Lower leg skin (tissue), 4 donors: ENCODE measurements around the gene FOXD1. TPM values are rescaled to one million over a fixed set of nuclear protein-coding genes. Genes with fewer than 3 reads are reported as not detected.
"Not testable (repeated sequence)": the region's sequence is repeated elsewhere in the genome, so short reads cannot be mapped to it uniquely, and the experiment has no call there.

Source experiments
- DNase-seq, 2 donors: peaks; one replicate each; pipeline ENCODE4 v3.0.0-alpha.2; 2019; ENCODE audit warnings: low spot score in 2 of 2
- H3K4me3 ChIP-seq: fragments of 200-600 bp; sonication (generic); 2 replicates; pipeline ENCODE4 v1.5.1; 2017; ENCODE audit warnings: mild to moderate bottlenecking, low read depth; ENCODE audit not compliant: poor library complexity, severe bottlenecking
- CTCF ChIP-seq, 3 donors: fragments of 450-650 bp; IDR thresholded peaks; one replicate each; pipeline ENCODE4 v1.5.1; 2016; ENCODE audit warnings: antibody characterized with exemption in 3 of 3, mild to moderate bottlenecking in 3 of 3, moderate library complexity in 2 of 3
- POLR2A ChIP-seq, 2 donors: fragments of 450-650 bp; IDR thresholded peaks; one replicate each; pipeline ENCODE4 v1.6.1; 2016 to 2017; ENCODE audit warnings: antibody characterized with exemption in 2 of 2, mild to moderate bottlenecking in 1 of 2, moderate library complexity in 1 of 2
- WGBS, 2 donors: methylation state at CpG; one replicate each; pipeline ENCODE4 v1.1.5; 2018; 5-methylcytosine and 5-hydroxymethylcytosine counted together
- intact Hi-C: fragments of 100-400 bp; cut with DNase I; formaldehyde crosslinking; loops from one replicate; pipeline ENCODE4 v1.15.0; 2023; ENCODE audit warnings: low total_unique reads
- total RNA-seq, 4 donors: library from RNA; depleted of rRNA; stranded (reverse); fragments of >200 nt; gene quantifications; one replicate each; pipeline ENCODE4 v1.1.0, GENCODE V29; 2016

The FOXD1 gene
- total RNA-seq, 4 donors from 2014 or later: 0.63 to 2.2 (median 1.8) TPM

GRCh38 chr5:73493421-73493820 lies 44.8 kb upstream of the FOXD1 start:
- TF ChIP-seq CTCF (IDR thresholded peaks at IDR 0.05) (no peak), POLR2A (IDR thresholded peaks at IDR 0.05) (no peak)
- WGBS, 2 donors: 84 to 90% methylated on average over 3 of the region's 3 CpGs
- no peak for DNase-seq
- H3K4me3 ChIP-seq: no peak overlapping the region
- intact Hi-C loops: no loop called here

- TF ChIP-seq CTCF (IDR thresholded peaks at IDR 0.05) (no peak), POLR2A (IDR thresholded peaks at IDR 0.05) (no peak)
- intact Hi-C loops: no loop called here
- DNase-seq: no peak
- H3K4me3 ChIP-seq: no peak overlapping the region
- 91 to 92% methylated on average over 1 of the region's 1 CpG for WGBS, 2 donors
Observed at GRCh38 chr5:73491155-73491554, 42.6 kb upstream of the FOXD1 start.

- no peak overlapping the region for H3K4me3 ChIP-seq
- no peak for DNase-seq
- 81 to 93% methylated on average over 2 of the region's 2 CpGs for WGBS, 2 donors
- intact Hi-C loops: no loop called here
- TF ChIP-seq CTCF (IDR thresholded peaks at IDR 0.05): no peak
- TF ChIP-seq POLR2A (IDR thresholded peaks at IDR 0.05): no peak
Observed at GRCh38 chr5:73490088-73490487, 41.5 kb upstream of the FOXD1 start.

- TF ChIP-seq POLR2A (IDR thresholded peaks at IDR 0.05): no peak
- TF ChIP-seq CTCF (IDR thresholded peaks at IDR 0.05): no peak
- no peak overlapping the region for H3K4me3 ChIP-seq
- DNase-seq: no peak
- intact Hi-C loops: no loop called here
- WGBS, 2 donors: 91% methylated on average over 3 of the region's 3 CpGs
Observed at GRCh38 chr5:73488806-73489205, 40.2 kb upstream of the FOXD1 start.

GRCh38 chr5:73487815-73488214 lies 39.2 kb upstream of the FOXD1 start:
- H3K4me3 ChIP-seq: no peak overlapping the region
- no peak for DNase-seq
- no peak for TF ChIP-seq CTCF (IDR thresholded peaks at IDR 0.05)
- TF ChIP-seq POLR2A (IDR thresholded peaks at IDR 0.05): no peak
- WGBS, 2 donors: 66 to 84% methylated on average over 4 of the region's 4 CpGs
- intact Hi-C loops: no loop called here

GRCh38 chr5:73487257-73487656 lies 38.7 kb upstream of the FOXD1 start:
- 70 to 72% methylated on average over 4 of the region's 4 CpGs for WGBS, 2 donors
- DNase-seq, H3K4me3 ChIP-seq: not testable (repeated sequence)

More at GRCh38 chr5:73487257-73487656, 38.7 kb upstream of the FOXD1 start:
- intact Hi-C loops: not testable (repeated sequence)
